Endodermal cell (in vitro differentiated cells): ENCODE results near the gene THUMPD2. TPM values are rescaled to one million over a fixed set of nuclear protein-coding genes. Genes with fewer than 3 reads are reported as not detected.

ENCODE experiments used
- DNase-seq: peaks from one replicate; pipeline ENCODE4 v3.0.0-alpha.2; 2017
- H3K27ac ChIP-seq: 2 replicates; pipeline ENCODE4 v1.5.1; 2013; ENCODE audit warnings: mild to moderate bottlenecking, low read depth, low read length, moderate library complexity
- H3K27me3 ChIP-seq: 2 replicates; pipeline ENCODE4 v1.6.1; 2013; ENCODE audit warnings: mild to moderate bottlenecking, low read length, moderate library complexity; ENCODE audit not compliant: insufficient read depth, control insufficient read depth, poor library complexity, severe bottlenecking
- H3K36me3 ChIP-seq: 2 replicates; pipeline ENCODE4 v1.7.0; 2013; ENCODE audit warnings: mild to moderate bottlenecking, low read length, moderate library complexity; ENCODE audit not compliant: control insufficient read depth, insufficient read depth
- H3K4me1 ChIP-seq: one replicate; pipeline ENCODE4 v1.7.0; 2013; ENCODE audit warnings: low read length; ENCODE audit not compliant: control insufficient read depth, insufficient read depth
- H3K4me3 ChIP-seq: 2 replicates; pipeline ENCODE4 v1.5.1; 2013; ENCODE audit warnings: mild to moderate bottlenecking, low read length, moderate library complexity
- H3K9ac ChIP-seq: 2 replicates; pipeline ENCODE4 v1.6.1; 2013; ENCODE audit warnings: mild to moderate bottlenecking, low read length, moderate library complexity; ENCODE audit not compliant: poor library complexity, severe bottlenecking; ENCODE audit errors: extremely low read depth
- H3K9me3 ChIP-seq: 2 replicates; pipeline ENCODE4 v1.6.1; 2013; ENCODE audit warnings: mild to moderate bottlenecking, low read length, moderate library complexity; ENCODE audit not compliant: control insufficient read depth
- H3K27ac Mint-ChIP-seq: 2 replicates; pipeline ENCODE4 v1.8.0; 2020; ENCODE audit warnings: mixed read lengths
- H3K27me3 Mint-ChIP-seq: 2 replicates; pipeline ENCODE4 v1.8.0; 2021; ENCODE audit warnings: mild to moderate bottlenecking, mixed read lengths; ENCODE audit not compliant: insufficient read depth
- H3K36me3 Mint-ChIP-seq: 2 replicates; pipeline ENCODE4 v1.8.0; 2020; ENCODE audit warnings: low read depth, mixed read lengths
- H3K4me1 Mint-ChIP-seq: 2 replicates; pipeline ENCODE4 v1.8.0; 2020; ENCODE audit warnings: mixed read lengths
- H3K4me3 Mint-ChIP-seq: 2 replicates; pipeline ENCODE4 v1.8.0; 2020; ENCODE audit warnings: mild to moderate bottlenecking, moderate library complexity, mixed read lengths
- H3K9me3 Mint-ChIP-seq: 2 replicates; pipeline ENCODE4 v1.8.0; 2020; ENCODE audit warnings: mild to moderate bottlenecking, mixed read lengths
- WGBS, 2 experiments: methylation state at CpG; one replicate each; pipeline versions ENCODE4 v1.1.5 to v1.1.7; 2013; ENCODE audit warnings: missing lambda C conversion rate in 2 of 2, mixed read lengths in 1 of 2; ENCODE audit not compliant: insufficient coverage in 1 of 2, insufficient read length in 1 of 2; 5-methylcytosine and 5-hydroxymethylcytosine counted together
- total RNA-seq, 2 donors: library from RNA; stranded (reverse); fragmentation: NEBNext Ultra II Directional in 1 of 2; extraction: Animal tissue kit (Norgen Biotek cat#: 25700) in 1 of 2; gene quantifications; 2 replicates in 1 of 2; 3 replicates in 1 of 2; pipeline ENCODE4 v1.2.1, GENCODE V29; 2021
- TF ChIP-seq, protein P1 (sequence below): fragments of 200-600 bp; sonication (generic); conservative IDR thresholded peaks from 2 replicates; pipeline ENCODE4 v1.5.0; 2021; ENCODE audit warnings: antibody characterized with exemption, mild to moderate bottlenecking

THUMPD2 gene
- total RNA-seq, 2 donors from 2014 or later, result 11.3 to 13.6 TPM

DNA sequence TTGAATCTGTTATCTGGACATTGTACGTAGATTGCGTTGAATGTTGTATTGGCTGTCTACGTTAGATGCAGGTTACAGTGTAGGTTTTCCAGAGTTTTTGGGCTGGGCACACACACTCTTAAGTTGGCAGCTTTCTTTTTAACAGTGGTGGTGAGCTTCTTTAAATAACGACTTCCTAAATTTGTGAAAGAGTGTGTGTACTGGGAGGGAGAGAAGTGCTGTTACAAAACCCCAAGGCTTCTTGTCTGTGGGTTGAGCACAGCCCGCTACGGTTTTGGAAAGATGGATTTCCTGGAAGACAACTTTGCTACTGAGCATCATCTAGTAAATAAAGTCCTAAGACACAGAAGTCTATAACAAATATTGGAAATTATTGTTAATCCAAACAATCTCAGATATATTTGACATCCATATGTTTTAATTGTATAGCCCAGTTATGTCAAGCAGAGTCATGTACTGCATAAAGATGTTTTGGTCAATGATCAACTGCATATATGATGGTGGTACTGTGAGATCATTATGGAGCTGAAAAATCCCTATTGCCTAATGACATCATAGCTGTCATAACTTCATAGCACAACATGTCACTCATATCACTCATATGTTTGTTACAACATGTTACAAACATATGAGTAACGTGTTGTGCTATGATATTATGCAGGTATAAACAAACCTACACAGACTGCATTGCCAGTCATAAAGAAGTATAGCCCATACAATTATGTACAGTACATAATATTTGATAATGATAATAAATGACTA lies 7.9 kb upstream of the THUMPD2 start:
- H3K9me3 ChIP-seq, result peaks cover 33% of the 10 kb centered on the region
- H3K4me1 Mint-ChIP-seq, result peaks cover 7% of the 10 kb centered on the region
- no peak overlapping the region for H3K4me3 Mint-ChIP-seq
- H3K36me3 ChIP-seq, result no peaks in the 10 kb centered on the region
- no peak overlapping the region for H3K27ac Mint-ChIP-seq
- no peak overlapping the region for H3K27ac ChIP-seq
- peaks cover 11% of the 10 kb centered on the region for H3K36me3 Mint-ChIP-seq
- H3K4me1 ChIP-seq, result peaks cover 4% of the 10 kb centered on the region
- DNase-seq, result no peak
- no peaks in the 10 kb centered on the region for H3K27me3 ChIP-seq
- H3K9ac ChIP-seq, result no peak overlapping the region
- 95 to 100% methylated on average over 4 to 6 of the region's 7 CpGs for WGBS, 2 experiments
- H3K9me3 Mint-ChIP-seq, result peaks cover 29% of the 10 kb centered on the region
- no peaks in the 10 kb centered on the region for H3K27me3 Mint-ChIP-seq
- no peak overlapping the region for H3K4me3 ChIP-seq
- TF ChIP-seq, protein P1, sequence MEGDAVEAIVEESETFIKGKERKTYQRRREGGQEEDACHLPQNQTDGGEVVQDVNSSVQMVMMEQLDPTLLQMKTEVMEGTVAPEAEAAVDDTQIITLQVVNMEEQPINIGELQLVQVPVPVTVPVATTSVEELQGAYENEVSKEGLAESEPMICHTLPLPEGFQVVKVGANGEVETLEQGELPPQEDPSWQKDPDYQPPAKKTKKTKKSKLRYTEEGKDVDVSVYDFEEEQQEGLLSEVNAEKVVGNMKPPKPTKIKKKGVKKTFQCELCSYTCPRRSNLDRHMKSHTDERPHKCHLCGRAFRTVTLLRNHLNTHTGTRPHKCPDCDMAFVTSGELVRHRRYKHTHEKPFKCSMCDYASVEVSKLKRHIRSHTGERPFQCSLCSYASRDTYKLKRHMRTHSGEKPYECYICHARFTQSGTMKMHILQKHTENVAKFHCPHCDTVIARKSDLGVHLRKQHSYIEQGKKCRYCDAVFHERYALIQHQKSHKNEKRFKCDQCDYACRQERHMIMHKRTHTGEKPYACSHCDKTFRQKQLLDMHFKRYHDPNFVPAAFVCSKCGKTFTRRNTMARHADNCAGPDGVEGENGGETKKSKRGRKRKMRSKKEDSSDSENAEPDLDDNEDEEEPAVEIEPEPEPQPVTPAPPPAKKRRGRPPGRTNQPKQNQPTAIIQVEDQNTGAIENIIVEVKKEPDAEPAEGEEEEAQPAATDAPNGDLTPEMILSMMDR, result no peak

DNA sequence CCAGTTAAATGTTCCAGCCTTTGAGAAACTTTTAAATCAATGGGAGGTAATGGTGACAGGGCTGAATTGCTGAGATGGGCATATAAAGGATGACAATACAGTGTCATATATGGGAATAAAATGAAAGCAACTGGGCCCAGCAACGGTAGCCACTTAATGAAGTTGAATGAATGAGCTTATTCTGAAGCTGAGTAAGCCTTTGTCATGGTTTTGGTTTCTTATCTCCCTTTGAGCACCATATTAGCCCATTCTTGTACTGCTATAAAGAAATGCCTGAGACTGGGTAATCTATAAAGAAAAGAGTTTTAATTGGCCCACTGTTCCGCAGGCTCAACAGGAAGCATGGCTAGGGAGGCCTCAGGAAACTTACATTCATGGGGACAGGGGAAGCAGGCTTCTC lies 3.5 kb upstream of the THUMPD2 start:
- H3K36me3 ChIP-seq, result no peaks in the 10 kb centered on the region
- Mint-ChIP-seq H3K4me1 (peaks cover 16% of the 10 kb centered on the region), H3K9me3 (no peaks in the 10 kb centered on the region), H3K36me3 (no peaks in the 10 kb centered on the region), H3K27me3 (no peaks in the 10 kb centered on the region), H3K4me3 (no peak overlapping the region), H3K27ac (no peak overlapping the region)
- H3K27me3 ChIP-seq, result no peaks in the 10 kb centered on the region
- H3K9me3 ChIP-seq, result no peaks in the 10 kb centered on the region
- no peak overlapping the region for H3K4me3 ChIP-seq
- TF ChIP-seq, protein P1, result no peak
- no peak for DNase-seq
- 68 to 88% methylated on average over 1 to 2 of the region's 2 CpGs for WGBS, 2 experiments
- no peak overlapping the region for H3K27ac ChIP-seq
- H3K9ac ChIP-seq, result no peak overlapping the region
- H3K4me1 ChIP-seq, result peaks cover 4% of the 10 kb centered on the region

- TF ChIP-seq, protein P1, result no peak
- H3K9ac ChIP-seq, result no peak overlapping the region
- H3K36me3 Mint-ChIP-seq, result peaks cover 5% of the 10 kb centered on the region
- no peak overlapping the region for H3K27ac Mint-ChIP-seq
- H3K4me3 Mint-ChIP-seq, result no peak overlapping the region
- peaks cover 17% of the 10 kb centered on the region for H3K4me1 Mint-ChIP-seq
- peaks cover 2% of the 10 kb centered on the region for H3K36me3 ChIP-seq
- H3K9me3 ChIP-seq, result peaks cover 4% of the 10 kb centered on the region
- H3K9me3 Mint-ChIP-seq, result no peaks in the 10 kb centered on the region
- H3K27me3 Mint-ChIP-seq, result no peaks in the 10 kb centered on the region
- H3K27me3 ChIP-seq, result no peaks in the 10 kb centered on the region
- H3K4me1 ChIP-seq, result peaks cover 2% of the 10 kb centered on the region
- H3K4me3 ChIP-seq, result no peak overlapping the region
- H3K27ac ChIP-seq, result no peak overlapping the region
- WGBS, 2 experiments, result 93 to 100% methylated on average over 1 of the region's 1 CpG
- no peak for DNase-seq
These were observed 2.6 kb upstream of the THUMPD2 start for GRCh38 chr2:39781697-39782096.
